ENCODE measurements around the gene ANKS1A.
"Not testable (repeated sequence)": the region's sequence is repeated elsewhere in the genome, so short reads cannot be mapped to it uniquely, and the experiment has no call there.

Gene ANKS1A

DNA sequence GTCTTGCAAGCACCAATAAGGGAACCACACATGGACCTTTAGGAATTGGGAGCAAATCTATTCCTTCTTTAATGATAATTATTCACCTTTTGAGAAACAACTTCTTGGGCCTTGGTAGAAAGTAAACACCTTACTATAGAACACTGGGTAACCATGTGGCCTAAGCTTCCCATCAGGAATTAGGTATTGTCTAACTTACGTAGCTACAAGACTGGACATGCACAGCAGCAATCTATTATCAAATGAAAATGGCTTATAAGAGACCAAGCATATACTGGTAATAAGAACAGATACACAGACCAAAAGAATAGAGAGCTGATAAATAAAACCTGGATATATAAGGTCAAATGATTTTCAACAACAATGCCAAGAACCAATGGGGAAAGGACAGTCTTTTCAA lies 235.3 kb downstream of the ANKS1A start:
- DNase-seq (ENCODE audit: low read depth): no peak

DNA sequence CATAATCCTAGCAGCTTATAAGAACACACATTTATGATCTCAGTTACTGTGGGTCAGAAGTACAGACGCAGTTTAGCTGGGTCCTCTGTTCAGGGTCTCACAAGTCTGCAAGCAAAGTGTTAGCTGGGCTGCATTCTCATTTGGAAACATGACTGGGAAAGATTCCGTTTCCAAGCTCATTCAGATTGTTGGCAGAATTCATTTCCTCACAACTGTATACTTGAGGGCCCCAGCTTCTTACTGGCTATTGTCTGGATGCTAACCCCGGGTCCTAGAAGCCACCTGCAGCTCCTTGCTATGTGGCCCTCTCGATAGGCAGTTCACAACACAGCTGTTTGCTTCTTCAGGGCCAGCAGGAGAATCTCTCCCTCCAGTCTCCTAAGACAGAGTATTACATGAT lies 239.0 kb downstream of the ANKS1A start:
- no peak for DNase-seq (ENCODE audit: low read depth)

DNA sequence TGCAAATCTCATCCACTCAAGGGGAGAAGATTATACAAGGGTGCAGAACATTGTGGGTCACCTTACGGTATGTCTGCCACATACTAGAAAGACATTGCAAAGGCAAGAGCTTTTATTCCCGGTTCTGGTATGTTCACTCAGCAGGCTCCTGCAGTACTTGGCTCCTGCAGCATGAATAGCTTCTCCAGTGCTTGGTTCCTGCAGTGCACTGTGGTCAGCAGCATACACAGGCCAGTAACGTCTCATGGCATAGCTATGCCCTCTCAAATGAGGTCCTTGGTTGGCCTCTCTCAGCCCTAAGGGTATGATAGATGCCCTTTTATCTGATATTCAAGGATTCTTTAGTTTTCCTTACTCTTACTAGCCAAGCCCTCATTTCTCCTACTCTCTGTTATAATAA lies 239.4 kb downstream of the ANKS1A start:
- no peak for DNase-seq (ENCODE audit: low read depth)

GRCh38 chr6:35136185-35136584 lies 247.1 kb downstream of the ANKS1A start:
- no peak for DNase-seq (ENCODE audit: low read depth)

DNA sequence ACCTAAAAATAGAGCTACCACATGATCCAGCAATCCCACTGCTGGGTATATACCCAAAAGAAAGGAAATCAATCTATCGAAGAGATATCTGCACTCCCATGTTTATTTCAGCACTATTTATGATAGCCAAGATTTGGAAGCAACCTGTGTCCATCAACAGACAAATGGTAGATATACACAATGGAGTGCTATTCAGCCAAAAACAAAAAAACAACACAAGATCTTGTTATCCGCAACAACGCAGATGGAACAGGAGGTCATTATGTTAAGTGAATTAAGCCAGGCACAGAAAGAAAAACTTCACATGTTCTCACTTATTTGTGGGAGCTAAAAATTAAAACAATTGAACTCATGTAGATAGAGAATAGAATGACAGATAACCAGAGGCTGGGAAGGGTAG lies 249.1 kb downstream of the ANKS1A start:
- not testable (repeated sequence) for DNase-seq (ENCODE audit: low read depth)

DNA sequence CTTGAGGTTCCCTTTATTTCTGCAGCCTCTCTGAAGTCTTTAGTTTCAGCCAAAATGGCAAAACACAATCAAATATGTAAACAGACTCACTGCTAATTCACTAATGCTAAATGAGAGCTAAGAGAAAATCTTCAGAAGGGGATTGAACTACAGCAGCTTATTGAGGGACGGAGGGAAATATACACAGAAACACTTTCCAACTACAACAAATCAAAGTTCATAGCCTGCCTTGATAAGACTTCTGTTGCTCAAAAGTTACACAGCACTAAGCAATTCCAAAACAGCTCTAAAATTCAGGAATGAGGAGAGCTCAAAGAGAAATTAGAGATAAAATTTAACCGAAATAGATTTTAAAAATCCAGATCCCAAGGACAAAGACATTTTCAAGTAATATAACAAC lies 250.4 kb downstream of the ANKS1A start:
- no peak for DNase-seq (ENCODE audit: low read depth)

GRCh38 chr6:35139924-35140638 lies 251.0 kb downstream of the ANKS1A start:
- peak; percentile 61 for DNase-seq (ENCODE audit: low read depth)

- no peak for DNase-seq (ENCODE audit: low read depth)
Observed at GRCh38 chr6:35140639-35141006, 251.6 kb downstream of the ANKS1A start.

Data from fibroblast of gingiva (primary cell).